NOMO-1 treated with DMSO at 0.1 percent for 48 hours (cell line): Measurements from ENCODE around the gene CCSER1.

Experiments
- DNase-seq: peaks from one replicate; lab custom pipeline; 2025; ENCODE audit not compliant: unreplicated experiment; lab: John Stamatoyannopoulos, UW

The CCSER1 gene

DNA sequence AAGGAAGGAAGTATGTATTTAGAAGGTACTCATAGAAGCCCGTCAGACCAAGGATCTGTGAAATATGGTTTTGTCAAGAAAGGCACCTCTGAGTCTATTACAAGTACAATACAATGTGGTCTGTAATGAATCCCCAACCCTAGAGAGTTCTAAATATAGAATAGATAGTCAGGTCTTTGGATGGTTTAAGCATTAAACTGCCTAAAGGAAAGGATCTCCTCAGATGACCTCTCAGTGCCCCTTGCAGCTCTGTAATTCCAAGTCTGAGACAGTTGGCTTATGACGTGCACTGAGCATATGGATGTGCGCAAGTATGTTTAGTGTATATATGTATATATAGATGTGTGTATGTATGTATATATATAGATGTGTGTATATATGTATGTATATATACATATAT, 62.0 kb downstream of the CCSER1 start:
- no peak for DNase-seq

GRCh38 chr4:90189946-90190345, 62.8 kb downstream of the CCSER1 start:
- DNase-seq, result no peak

DNA sequence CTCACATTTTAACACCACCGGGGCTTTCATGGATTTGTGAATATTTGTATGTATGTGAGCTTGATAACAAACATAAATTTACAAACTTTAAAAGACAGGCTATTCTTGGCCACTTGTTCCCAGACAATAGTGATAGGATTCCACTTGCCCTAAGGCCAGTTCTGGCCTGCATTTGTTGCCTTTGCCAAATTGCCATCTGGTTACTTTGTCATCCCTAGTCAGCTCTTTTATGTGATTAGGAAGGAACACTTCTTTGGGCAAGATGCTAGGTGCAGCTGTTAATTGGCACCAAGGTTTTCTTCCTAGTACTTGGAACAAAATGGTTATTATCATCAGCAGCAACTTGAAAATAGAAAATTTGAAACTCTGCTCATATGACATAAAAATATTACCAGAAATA, 63.3 kb downstream of the CCSER1 start:
- DNase-seq, result no peak

DNA sequence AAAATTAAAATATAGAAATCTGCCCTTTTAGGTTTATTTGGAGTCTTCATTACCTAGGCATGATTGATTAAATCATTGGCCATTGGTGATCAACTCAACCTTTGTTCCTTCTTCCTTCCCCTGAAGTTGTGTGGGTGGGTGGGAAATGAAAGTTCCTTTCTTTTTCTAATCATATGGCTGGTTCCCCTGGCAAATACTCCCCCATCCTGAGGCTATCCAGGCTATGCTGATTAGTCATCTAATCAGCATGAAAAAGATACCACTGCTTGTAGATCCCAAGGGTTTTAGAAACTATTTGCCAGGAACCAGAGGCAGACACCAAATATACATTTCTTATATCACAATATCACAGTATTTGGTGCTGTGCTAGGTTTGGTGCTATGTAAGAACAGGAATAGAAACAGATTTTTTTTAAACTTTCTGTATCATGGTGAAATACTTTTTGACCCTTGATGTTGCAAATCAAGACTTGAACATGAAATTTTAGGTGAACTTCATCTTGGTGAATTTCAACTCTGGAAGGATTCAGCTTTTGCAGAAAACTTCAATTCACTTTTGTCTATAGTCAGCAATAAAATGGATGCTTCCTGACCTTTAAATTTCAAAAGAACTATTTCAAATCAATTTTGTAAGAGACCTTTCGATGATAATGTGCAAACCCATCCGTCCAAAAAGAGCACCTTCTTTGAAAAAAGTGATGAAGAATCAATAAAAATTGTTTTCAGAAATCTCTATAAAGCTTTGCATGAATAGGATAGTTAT, 71.1 kb downstream of the CCSER1 start:
- DNase-seq, result no peak

- no peak for DNase-seq
Measured at GRCh38 chr4:90207887-90208454, 80.8 kb downstream of the CCSER1 start.

DNA sequence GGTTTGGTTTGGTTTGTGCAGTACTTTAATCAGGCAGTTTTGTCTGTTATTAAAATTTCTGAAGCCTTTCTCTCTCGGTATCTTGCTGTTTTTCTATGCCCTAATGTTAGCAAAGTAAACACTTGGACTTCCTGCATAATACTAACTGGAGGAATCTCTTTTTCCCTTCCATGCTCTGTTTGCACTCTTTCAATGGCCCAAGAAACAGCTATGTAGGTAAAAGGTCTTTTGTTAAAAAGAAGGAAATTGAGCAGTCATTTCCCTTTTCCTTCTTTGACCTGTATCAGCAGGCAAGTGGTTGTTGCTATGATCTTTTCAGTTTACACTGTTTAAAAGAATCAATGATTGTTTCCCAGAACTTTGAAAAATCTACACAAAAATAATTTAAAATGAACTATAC, 82.7 kb downstream of the CCSER1 start:
- DNase-seq, result no peak

DNA sequence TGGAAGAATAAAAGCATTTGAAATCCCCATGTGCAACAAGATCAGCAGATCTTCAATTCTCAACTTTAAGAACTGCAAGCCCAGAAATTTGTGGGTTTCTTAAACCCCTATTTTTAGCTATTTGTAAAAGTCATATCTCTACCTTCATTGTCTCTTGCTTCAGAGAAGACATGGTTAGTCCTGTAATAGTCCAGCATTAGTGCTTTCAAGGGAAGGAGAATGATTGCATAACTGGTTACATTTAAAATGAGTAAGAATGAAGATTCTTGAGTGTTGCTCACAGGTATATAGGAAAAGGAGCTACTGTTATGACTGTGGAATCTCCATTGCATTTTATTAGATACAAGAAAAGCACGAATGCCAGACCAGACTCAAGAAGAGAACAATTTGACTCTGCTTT, 84.0 kb downstream of the CCSER1 start:
- DNase-seq, result no peak

DNA sequence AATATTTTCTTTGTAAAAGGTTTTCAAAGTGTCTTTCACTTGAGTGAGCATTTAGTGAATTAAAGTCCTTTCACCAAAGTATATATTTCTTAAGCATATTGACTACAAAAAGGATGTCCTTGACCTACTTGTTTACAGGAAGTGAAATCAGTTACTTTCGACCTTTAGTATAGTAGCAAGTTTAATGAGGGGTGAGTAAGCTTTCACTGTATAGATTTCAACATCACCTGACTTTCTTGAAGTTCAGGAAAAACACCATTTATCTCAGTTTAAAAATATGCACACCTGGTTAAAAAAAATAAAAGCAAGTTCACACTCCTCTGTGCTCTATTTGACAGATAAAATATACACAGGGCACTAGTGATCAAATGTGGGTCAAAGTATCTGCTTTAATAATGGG, 88.1 kb downstream of the CCSER1 start:
- DNase-seq, result no peak

- no peak for DNase-seq
Measured at GRCh38 chr4:90219822-90220221, 92.6 kb downstream of the CCSER1 start.

- DNase-seq, result no peak
Measured at GRCh38 chr4:90220459-90220858, 93.3 kb downstream of the CCSER1 start.

DNA sequence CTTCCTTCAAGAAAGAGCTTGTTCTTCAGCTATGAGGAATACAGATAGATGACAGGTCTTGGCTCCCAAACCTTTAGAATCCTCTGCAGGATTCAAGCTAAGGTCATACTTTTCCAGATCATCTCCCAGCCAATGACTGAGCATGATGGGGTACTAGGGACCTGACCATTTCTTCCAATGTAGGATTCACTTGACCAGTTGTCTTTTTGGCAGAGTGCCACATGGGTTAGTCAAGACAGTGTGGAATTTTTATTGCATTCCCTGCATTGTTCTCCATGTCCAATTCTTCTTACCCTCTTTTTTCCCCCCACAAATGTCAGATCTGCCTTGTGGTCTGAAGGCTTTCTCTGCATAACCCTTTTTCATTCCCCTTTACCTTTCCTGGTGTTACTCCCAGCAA, 99.5 kb downstream of the CCSER1 start:
- DNase-seq, result no peak

DNA sequence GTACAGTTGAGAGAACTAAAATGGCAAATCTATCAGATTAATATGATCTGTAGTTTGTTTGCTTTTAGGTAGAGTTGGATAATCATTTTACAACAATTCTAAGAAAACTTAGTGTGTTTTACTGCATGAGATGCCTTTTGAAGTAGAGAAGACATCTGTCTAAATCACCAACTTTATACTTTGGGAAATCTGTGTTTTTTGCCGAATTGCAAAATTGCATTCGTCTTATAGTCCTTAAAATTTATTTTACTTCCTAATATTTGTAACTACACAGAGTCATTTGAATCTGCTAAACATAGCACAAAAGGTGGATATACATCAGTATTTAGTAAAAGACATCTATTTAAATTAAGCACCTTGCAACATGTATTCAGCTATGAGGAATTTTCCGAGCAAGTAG, 100.0 kb downstream of the CCSER1 start:
- DNase-seq, result no peak

DNA sequence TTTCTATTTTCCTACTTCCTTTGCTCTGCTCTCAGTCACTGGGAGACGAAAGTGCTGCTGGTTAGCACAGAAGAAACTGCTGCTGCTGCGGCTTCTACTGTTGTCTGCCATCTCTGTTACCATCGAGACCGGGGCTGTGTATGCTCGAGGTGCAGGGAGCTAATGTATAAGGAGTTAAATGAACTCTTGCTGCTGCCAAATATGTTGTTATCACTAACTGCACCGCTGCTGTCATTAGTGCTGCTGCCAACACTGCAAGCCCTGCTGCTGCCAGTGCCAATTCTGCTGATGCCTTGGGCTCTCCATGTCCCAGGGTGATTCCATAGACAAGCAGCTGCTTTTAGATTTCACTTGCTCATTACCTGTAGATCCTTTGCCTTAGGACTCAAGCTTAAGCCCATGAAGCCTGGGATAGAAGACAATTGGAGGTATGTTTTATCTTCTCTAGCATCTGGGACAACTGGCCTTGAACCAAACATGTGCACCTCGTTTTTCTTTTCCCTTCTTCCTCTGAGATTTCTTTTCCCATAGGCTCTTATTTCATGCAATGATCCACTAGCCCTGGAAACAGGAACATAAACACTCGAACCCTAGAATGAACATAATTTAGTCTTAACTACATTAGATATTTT, 107.8 kb downstream of the CCSER1 start:
- DNase-seq, result no peak

- no peak for DNase-seq
Measured at GRCh38 chr4:90237751-90238530, 110.7 kb downstream of the CCSER1 start.

- DNase-seq, result no peak
Measured at GRCh38 chr4:90240333-90240732, 113.1 kb downstream of the CCSER1 start.

DNA sequence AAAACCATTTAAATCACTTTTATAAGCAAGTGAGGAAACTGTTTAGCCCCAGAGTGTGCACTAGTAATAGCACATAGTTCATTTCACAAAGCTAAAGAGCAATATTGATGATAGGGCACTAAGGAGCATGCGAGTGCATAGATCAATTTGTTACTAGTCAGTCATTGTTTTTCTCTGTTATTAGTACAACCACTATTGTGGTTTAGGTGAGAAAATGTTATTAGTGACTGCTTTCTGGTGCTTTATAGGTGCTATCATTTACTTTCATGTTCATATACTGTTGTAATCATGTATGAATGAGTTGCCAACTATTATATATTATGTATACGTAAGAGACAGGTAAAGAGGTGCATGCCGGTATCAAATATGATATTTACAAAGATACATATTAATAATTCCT, 113.8 kb downstream of the CCSER1 start:
- DNase-seq, result no peak

DNA sequence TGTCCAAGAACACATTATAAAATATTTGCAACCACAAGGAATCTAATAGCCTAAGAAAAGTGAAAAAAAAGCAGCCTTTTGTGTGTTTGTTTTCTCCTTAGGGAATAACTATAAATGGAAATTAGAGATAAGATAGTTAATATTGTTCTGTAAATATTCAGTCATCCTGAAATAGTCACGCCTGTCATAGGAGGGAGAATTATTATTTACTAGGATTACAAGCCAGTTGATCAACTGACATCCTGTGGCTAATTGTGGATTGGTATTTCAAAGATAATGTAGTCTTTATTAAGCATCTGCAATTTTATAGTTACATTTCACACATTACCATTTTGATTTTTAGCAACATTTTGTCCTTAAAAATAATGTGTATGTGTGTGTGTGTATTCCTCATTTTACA, 118.6 kb downstream of the CCSER1 start:
- no peak for DNase-seq

- no peak for DNase-seq
Measured at GRCh38 chr4:90246816-90247215, 119.6 kb downstream of the CCSER1 start.

DNA sequence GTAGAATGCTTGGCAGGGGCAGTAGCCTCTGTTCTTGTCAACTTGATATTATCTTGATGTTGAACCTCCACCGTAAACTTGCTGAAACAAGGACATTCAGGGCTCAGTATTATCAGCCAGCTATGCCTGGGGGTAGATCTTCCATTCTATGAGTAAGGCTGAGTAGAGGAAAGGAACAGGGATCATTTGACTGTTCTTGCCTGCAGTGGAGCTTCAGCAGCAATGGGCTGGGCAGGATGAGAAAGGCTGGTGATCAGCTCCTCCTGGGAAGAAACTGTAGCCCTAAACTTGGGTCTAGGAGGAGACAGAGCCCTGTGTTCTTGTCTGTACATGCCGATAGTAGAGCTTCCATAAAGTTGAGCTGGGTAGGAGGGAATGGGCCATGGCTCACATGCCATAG, 127.2 kb downstream of the CCSER1 start:
- DNase-seq, result no peak

- no peak for DNase-seq
Measured at GRCh38 chr4:90274175-90274574, 147.0 kb downstream of the CCSER1 start.

DNA sequence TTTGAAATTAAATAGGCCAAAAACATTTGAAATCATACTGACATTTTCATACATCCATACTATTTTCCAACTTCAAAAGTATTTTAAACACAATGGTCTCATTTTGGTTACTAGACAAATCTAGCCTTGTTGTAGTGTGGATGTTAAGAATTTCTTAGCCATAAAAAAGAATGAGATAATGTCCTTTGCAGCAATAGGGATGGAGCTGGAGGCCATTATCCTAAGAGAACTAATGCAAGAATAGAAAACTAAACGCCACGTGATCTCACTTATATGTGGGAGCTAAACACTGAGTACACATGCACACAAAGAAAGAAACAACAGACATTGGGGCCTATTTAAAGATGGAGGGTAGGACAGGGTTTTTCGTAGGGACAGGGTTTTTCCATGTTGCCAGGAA, 153.8 kb downstream of the CCSER1 start:
- DNase-seq, result no peak
